SU-DHL-6 (cell line): Measurements from ENCODE around the gene TMEM164.

Source experiments
- CTCF ChIP-seq: fragments of 200-600 bp; sonication (generic); IDR thresholded peaks from one replicate; pipeline ENCODE4 v1.5.1; 2017; ENCODE audit warnings: antibody characterized with exemption, mild to moderate bottlenecking, low read length, moderate library complexity; ENCODE audit not compliant: insufficient read depth, poor library complexity, severe bottlenecking
- EZH2phosphoT487 ChIP-seq: fragments of 200-600 bp; sonication (generic), shearing (Covaris generic); conservative IDR thresholded peaks from 2 replicates; pipeline ENCODE4 v1.6.1; 2018; ENCODE audit warnings: mild to moderate bottlenecking, antibody characterized with exemption, low read length, moderate library complexity, mixed read lengths

GRCh38 chrX:110118530-110118929 lies 115.6 kb downstream of the TMEM164 start:
- TF ChIP-seq CTCF (no peak), EZH2phosphoT487 (no peak)
